ENCODE measurements around the gene HOXD13. TPM values are rescaled to one million over a fixed set of nuclear protein-coding genes. Genes with fewer than 3 reads are reported as not detected.

HOXD13 gene
- total and polyA plus RNA-seq, 11 donors: not detected

DNA sequence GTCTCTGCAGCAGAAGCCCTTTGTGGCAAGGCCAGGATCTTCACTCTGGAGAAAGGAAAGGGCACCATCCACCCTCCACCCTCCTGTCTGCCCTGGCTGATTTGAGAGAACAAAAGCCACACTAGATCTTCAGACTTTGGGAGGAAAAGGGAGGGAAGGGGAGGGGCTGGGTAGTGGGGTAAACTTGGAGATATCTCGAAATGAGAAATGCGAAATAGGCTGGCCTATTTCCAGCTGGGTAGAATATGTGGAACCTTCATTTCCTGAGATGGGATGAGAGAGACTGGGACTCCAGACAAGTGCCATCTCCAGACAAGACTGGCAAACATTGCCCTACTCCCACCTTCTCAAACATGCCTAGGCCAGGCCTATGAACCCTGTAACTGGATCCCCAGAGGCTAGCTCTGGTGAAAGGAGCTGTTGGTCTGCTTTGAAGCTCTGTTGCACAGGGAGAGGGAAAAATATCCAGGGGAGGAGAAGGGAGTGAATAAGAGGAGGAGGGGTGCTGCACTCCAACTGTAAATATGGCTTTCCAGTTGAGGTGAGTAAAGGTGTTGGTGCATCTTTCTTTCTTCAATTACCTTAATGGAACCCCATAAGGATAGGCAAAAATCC, 8.8 kb downstream of the HOXD13 start:
- Histone ChIP-seq H3K27ac (peak overlapping the region in 1 of 12 donors; percentile 55), H3K4me1 (peaks cover 0 to 50% (median 17%) of the 10 kb centered on the region in 12 donors), H3K9me3 (no peaks in the 10 kb centered on the region), H3K4me3 (no peak overlapping the region), H3K27me3 (peaks cover 90 to 100% (median 100%) of the 10 kb centered on the region in 9 donors), H3K36me3 (no peaks in the 10 kb centered on the region)
- ATAC-seq: no peak
- no peak for TF ChIP-seq POLR2A (IDR thresholded peaks at IDR 0.05)
- TF ChIP-seq, protein P1, sequence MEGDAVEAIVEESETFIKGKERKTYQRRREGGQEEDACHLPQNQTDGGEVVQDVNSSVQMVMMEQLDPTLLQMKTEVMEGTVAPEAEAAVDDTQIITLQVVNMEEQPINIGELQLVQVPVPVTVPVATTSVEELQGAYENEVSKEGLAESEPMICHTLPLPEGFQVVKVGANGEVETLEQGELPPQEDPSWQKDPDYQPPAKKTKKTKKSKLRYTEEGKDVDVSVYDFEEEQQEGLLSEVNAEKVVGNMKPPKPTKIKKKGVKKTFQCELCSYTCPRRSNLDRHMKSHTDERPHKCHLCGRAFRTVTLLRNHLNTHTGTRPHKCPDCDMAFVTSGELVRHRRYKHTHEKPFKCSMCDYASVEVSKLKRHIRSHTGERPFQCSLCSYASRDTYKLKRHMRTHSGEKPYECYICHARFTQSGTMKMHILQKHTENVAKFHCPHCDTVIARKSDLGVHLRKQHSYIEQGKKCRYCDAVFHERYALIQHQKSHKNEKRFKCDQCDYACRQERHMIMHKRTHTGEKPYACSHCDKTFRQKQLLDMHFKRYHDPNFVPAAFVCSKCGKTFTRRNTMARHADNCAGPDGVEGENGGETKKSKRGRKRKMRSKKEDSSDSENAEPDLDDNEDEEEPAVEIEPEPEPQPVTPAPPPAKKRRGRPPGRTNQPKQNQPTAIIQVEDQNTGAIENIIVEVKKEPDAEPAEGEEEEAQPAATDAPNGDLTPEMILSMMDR (IDR thresholded peaks at IDR 0.05): no peak
- WGBS, 4 donors: 6 to 17% (median 12%) methylated on average over 2 of the region's 2 CpGs
- intact Hi-C loops (cut with DNase I): no loop called here
- peak in 1 of 5 donors; percentile 3 for DNase-seq

DNA sequence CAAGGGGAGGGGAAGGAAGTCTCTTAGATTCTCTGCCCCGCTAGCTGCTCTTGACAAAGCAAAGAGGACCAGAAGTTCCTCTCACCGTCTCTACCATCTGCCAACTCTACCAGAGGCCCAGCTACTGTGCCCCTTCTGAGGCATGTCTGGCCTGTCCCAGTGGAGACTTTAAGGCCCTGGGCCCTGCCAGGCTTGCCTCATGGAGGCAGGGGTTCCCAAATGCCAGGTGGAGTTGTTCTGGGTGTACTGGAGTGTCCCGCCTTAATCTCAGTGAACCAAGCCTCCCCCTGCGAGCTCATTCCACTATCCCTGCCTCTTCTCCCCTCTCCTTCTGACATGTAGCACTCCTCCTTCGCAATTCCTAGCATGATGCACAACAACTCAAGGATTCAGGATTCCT, 9.3 kb downstream of the HOXD13 start:
- DNase-seq: peak in 1 of 5 donors; percentile 7
- Histone ChIP-seq H3K4me1 (peaks cover 0 to 50% (median 14%) of the 10 kb centered on the region in 12 donors), H3K4me3 (no peak overlapping the region), H3K9me3 (no peaks in the 10 kb centered on the region), H3K27me3 (peaks cover 90 to 100% (median 100%) of the 10 kb centered on the region in 9 donors), H3K36me3 (no peaks in the 10 kb centered on the region), H3K27ac (peak overlapping the region in 1 of 12 donors; percentile 55)
- intact Hi-C loops (cut with DNase I): no loop called here
- WGBS, 4 donors: 18 to 34% (median 26%) methylated on average over 5 of the region's 5 CpGs
- TF ChIP-seq, protein P1 (IDR thresholded peaks at IDR 0.05): no peak
- no peak for ATAC-seq

DNA sequence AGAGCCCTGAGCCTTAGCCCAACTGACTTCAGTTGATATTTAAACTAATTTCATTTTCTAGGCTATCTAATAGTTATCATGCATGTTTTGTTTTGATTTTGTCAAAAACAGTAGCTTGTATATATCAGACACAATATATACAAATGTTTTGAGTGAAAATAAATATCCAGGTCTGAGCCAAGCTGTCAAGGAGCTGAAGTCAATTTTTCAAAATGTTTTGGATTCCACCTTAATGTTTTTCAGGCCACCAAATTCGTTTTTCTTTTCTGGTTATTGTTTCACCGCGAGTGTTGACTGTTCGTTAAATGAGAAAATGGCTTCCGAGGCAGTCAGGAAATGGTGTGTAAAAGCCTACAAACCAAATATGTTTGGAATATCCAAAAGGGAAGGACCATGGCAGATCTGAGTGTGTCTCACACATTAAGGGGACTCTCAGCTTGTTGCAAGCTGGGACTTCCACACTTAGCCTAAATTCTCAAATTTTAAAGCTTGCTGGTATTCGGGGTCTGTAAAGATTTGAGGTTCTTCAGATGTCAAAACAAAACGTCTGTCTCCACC, 9.9 kb downstream of the HOXD13 start:
- DNase-seq (no peak), ATAC-seq (no peak)
- peak overlapping the region in 1 of 12 donors; percentile 55 for H3K27ac ChIP-seq
- H3K9me3 ChIP-seq: no peaks in the 10 kb centered on the region
- intact Hi-C loops (cut with DNase I): no loop called here
- no peak overlapping the region for H3K4me3 ChIP-seq
- H3K4me1 ChIP-seq: peaks cover 0 to 50% (median 13%) of the 10 kb centered on the region in 12 donors
- 14 to 20% (median 15%) methylated on average over 7 of the region's 7 CpGs for WGBS, 4 donors
- H3K36me3 ChIP-seq: no peaks in the 10 kb centered on the region
- no peak for TF ChIP-seq POLR2A (IDR thresholded peaks at IDR 0.05)
- TF ChIP-seq, protein P1 (IDR thresholded peaks at IDR 0.05): no peak
- peaks cover 90 to 100% (median 100%) of the 10 kb centered on the region in 9 donors for H3K27me3 ChIP-seq

DNA sequence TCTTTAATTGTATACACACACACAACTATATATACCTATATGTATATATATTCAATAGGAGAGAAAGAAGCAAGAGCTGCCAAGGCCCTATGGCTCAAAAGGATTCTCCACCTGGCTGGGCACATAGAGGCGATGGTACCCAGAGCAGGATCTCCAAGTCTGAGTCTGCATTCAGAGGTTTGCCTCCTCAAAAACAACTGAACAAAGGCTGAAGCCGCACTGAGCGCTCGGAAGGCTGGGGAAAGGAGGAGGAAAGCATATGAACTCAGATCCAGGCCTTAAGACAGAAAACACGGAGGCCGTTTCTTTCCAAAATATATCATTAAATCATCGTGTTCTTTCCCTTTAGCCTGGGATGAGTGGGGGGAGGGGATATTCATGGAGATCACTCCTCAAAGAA, 10.7 kb downstream of the HOXD13 start:
- H3K4me1 ChIP-seq: peaks cover 0 to 49% (median 9%) of the 10 kb centered on the region in 12 donors
- H3K9me3 ChIP-seq: no peaks in the 10 kb centered on the region
- TF ChIP-seq, protein P1 (IDR thresholded peaks at IDR 0.05): no peak
- TF ChIP-seq POLR2A (IDR thresholded peaks at IDR 0.05): no peak
- H3K36me3 ChIP-seq: no peaks in the 10 kb centered on the region
- intact Hi-C loops (cut with DNase I): no loop called here
- H3K27me3 ChIP-seq: peaks cover 89 to 99% (median 96%) of the 10 kb centered on the region in 9 donors
- H3K4me3 ChIP-seq: peak overlapping the region in 1 of 12 donors; percentile 7
- 17 to 26% (median 22%) methylated on average over 7 of the region's 7 CpGs for WGBS, 4 donors
- ATAC-seq (no peak), DNase-seq (no peak)
- peak overlapping the region in 1 of 12 donors; percentile 90 for H3K27ac ChIP-seq
